ENCODE results near the gene HRH3. TPM values are rescaled to one million over a fixed set of nuclear protein-coding genes. Genes with fewer than 3 reads are reported as not detected.

HRH3 gene
- total RNA-seq, 1 donor from 2014 or later: 0.07 TPM

DNA sequence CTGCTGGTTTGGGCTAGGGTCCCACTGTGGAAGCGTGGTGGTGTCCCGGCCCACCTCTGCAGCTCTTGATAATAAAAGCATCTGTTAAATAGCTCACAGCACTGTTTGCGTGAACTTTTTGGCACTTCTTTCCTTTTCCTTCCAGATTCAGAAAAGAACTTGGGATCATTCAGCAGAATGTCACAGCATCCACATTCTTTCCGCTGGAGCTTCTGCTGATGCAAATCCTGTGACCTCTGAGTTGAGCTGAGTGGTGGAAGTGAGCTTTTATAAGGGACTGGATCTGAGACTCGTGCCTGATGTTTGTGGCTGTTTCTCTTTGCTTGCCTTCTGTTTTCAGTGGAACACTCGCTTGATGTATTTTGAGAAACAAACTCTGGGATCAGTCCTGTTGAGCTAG is 22.1 kb upstream of the HRH3 start:
- Histone ChIP-seq H3K27me3 (ENCODE audit: insufficient read depth, low read length) (no peaks in the 10 kb centered on the region), H3K27ac (ENCODE audit: low read depth, low read length) (no peak overlapping the region), H3K4me3 (ENCODE audit: insufficient read depth, low read depth, low read length) (no peak overlapping the region), H3K9me3 (ENCODE audit: insufficient read depth, low read depth, low read length) (no peaks in the 10 kb centered on the region), H2AFZ (ENCODE audit: low read depth, low read length) (no peak overlapping the region), H3K4me1 (ENCODE audit: insufficient read depth, low read length) (peaks cover 9% of the 10 kb centered on the region), H3K4me2 (ENCODE audit: low read length) (no peak overlapping the region), H3K36me3 (ENCODE audit: insufficient read depth, low read length) (no peaks in the 10 kb centered on the region), H4K20me1 (ENCODE audit: insufficient read depth, low read length) (peaks cover 80% of the 10 kb centered on the region), H3K9ac (ENCODE audit: low read length) (no peak overlapping the region), H3K79me2 (ENCODE audit: insufficient read depth, low read length) (peaks cover 81% of the 10 kb centered on the region)
- H3K9me3 Mint-ChIP-seq (ENCODE audit: unreplicated experiment): no peaks in the 10 kb centered on the region
- no peak for DNase-seq (ENCODE audit: low read depth)
- H3K4me1 Mint-ChIP-seq (ENCODE audit: low read depth, unreplicated experiment): peaks cover 8% of the 10 kb centered on the region
- H3K36me3 Mint-ChIP-seq (ENCODE audit: low read depth, unreplicated experiment): peaks cover 16% of the 10 kb centered on the region
- H3K4me3 Mint-ChIP-seq (ENCODE audit: unreplicated experiment): no peak overlapping the region
- TF ChIP-seq EZH2 (IDR thresholded peaks at IDR 0.05; ENCODE audit: insufficient read depth, low read length): no peak
- TF ChIP-seq, protein P1, sequence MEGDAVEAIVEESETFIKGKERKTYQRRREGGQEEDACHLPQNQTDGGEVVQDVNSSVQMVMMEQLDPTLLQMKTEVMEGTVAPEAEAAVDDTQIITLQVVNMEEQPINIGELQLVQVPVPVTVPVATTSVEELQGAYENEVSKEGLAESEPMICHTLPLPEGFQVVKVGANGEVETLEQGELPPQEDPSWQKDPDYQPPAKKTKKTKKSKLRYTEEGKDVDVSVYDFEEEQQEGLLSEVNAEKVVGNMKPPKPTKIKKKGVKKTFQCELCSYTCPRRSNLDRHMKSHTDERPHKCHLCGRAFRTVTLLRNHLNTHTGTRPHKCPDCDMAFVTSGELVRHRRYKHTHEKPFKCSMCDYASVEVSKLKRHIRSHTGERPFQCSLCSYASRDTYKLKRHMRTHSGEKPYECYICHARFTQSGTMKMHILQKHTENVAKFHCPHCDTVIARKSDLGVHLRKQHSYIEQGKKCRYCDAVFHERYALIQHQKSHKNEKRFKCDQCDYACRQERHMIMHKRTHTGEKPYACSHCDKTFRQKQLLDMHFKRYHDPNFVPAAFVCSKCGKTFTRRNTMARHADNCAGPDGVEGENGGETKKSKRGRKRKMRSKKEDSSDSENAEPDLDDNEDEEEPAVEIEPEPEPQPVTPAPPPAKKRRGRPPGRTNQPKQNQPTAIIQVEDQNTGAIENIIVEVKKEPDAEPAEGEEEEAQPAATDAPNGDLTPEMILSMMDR (IDR thresholded peaks at IDR 0.05; ENCODE audit: insufficient read depth, low read depth, low read length): no peak
- H3K27ac Mint-ChIP-seq (ENCODE audit: unreplicated experiment): peak overlapping the region; percentile 53
- H3K27me3 Mint-ChIP-seq (ENCODE audit: low read depth, unreplicated experiment): no peaks in the 10 kb centered on the region
- no peak for FAIRE-seq

DNA sequence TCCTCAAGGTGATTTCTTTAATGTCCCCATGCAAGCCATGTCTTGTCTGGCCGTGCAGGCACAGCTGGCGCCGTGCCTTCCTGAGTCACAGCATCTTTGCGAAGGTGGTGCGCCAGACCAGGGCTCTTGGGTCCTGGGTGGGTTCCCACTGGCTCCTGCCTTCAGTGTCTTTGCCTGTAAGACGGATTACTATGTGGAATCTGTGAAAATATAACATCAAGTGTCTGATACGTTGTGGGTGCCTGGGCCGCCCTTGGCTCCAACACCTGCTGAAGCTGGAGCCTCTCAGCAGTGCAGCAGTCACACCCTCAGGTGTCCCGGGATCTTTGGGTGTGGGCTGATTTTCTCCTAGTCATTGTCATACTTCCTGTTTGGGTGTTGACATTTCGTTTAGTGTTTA is 21.4 kb upstream of the HRH3 start:
- no peak for DNase-seq (ENCODE audit: low read depth)
- no peak overlapping the region for H3K27ac ChIP-seq (ENCODE audit: low read depth, low read length)
- peaks cover 9% of the 10 kb centered on the region for H3K4me1 ChIP-seq (ENCODE audit: insufficient read depth, low read length)
- FAIRE-seq: no peak
- H3K36me3 ChIP-seq (ENCODE audit: insufficient read depth, low read length): no peaks in the 10 kb centered on the region
- H3K27ac Mint-ChIP-seq (ENCODE audit: unreplicated experiment): no peak overlapping the region
- no peak overlapping the region for H3K4me2 ChIP-seq (ENCODE audit: low read length)
- H3K9ac ChIP-seq (ENCODE audit: low read length): no peak overlapping the region
- H3K4me3 Mint-ChIP-seq (ENCODE audit: unreplicated experiment): no peak overlapping the region
- no peak overlapping the region for H2AFZ ChIP-seq (ENCODE audit: low read depth, low read length)
- no peaks in the 10 kb centered on the region for H3K27me3 ChIP-seq (ENCODE audit: insufficient read depth, low read length)
- peaks cover 74% of the 10 kb centered on the region for H4K20me1 ChIP-seq (ENCODE audit: insufficient read depth, low read length)
- H3K79me2 ChIP-seq (ENCODE audit: insufficient read depth, low read length): peaks cover 74% of the 10 kb centered on the region
- no peaks in the 10 kb centered on the region for H3K27me3 Mint-ChIP-seq (ENCODE audit: low read depth, unreplicated experiment)
- no peaks in the 10 kb centered on the region for H3K9me3 Mint-ChIP-seq (ENCODE audit: unreplicated experiment)
- H3K4me3 ChIP-seq (ENCODE audit: insufficient read depth, low read depth, low read length): no peak overlapping the region
- H3K9me3 ChIP-seq (ENCODE audit: insufficient read depth, low read depth, low read length): no peaks in the 10 kb centered on the region
- peaks cover 16% of the 10 kb centered on the region for H3K36me3 Mint-ChIP-seq (ENCODE audit: low read depth, unreplicated experiment)
- no peak for TF ChIP-seq EZH2 (IDR thresholded peaks at IDR 0.05; ENCODE audit: insufficient read depth, low read length)
- TF ChIP-seq, protein P1 (IDR thresholded peaks at IDR 0.05; ENCODE audit: insufficient read depth, low read depth, low read length): no peak
- H3K4me1 Mint-ChIP-seq (ENCODE audit: low read depth, unreplicated experiment): peaks cover 8% of the 10 kb centered on the region

DNA sequence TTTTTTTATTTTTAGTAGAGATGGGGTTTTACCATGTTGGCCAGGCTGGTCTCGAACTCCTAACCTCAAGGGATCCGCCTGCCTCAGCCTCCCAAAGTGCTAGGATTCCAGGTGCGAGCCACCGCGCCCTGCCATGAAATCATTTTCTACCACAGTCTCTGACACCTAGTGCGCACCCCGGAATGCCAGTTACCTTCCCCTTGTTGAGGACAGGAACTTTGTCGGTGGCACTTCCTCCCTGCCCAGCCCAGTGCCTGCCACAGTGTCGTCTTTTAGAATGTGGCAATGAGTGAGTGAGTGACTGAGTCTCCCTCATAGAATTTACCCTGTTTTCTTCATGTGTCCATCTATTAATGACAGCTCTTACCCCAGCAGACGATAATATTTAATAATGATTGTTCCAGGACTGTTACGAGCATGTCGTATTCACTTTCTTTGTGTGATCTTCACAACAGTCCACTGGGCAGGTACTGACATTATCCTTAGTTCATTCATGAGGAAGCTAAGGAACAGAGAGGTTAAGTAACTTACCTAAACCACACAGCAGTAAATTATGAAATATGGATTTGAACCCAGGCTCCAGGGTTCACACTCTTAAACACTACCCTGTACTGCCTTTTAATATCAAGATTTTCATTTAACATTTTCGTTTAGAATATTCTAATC is 20.1 kb upstream of the HRH3 start:
- H3K9me3 Mint-ChIP-seq (ENCODE audit: unreplicated experiment): no peaks in the 10 kb centered on the region
- H4K20me1 ChIP-seq (ENCODE audit: insufficient read depth, low read length): peaks cover 60% of the 10 kb centered on the region
- no peak overlapping the region for H3K4me3 ChIP-seq (ENCODE audit: insufficient read depth, low read depth, low read length)
- no peak overlapping the region for H3K27ac ChIP-seq (ENCODE audit: low read depth, low read length)
- no peaks in the 10 kb centered on the region for H3K27me3 Mint-ChIP-seq (ENCODE audit: low read depth, unreplicated experiment)
- no peaks in the 10 kb centered on the region for H3K9me3 ChIP-seq (ENCODE audit: insufficient read depth, low read depth, low read length)
- no peak for TF ChIP-seq EZH2 (IDR thresholded peaks at IDR 0.05; ENCODE audit: insufficient read depth, low read length)
- TF ChIP-seq, protein P1 (IDR thresholded peaks at IDR 0.05; ENCODE audit: insufficient read depth, low read depth, low read length): no peak
- FAIRE-seq (no peak), DNase-seq (ENCODE audit: low read depth) (no peak)
- no peak overlapping the region for H3K9ac ChIP-seq (ENCODE audit: low read length)
- peaks cover 8% of the 10 kb centered on the region for H3K4me1 Mint-ChIP-seq (ENCODE audit: low read depth, unreplicated experiment)
- peak overlapping the region; percentile 92 for H3K4me3 Mint-ChIP-seq (ENCODE audit: unreplicated experiment)
- H3K27me3 ChIP-seq (ENCODE audit: insufficient read depth, low read length): no peaks in the 10 kb centered on the region
- H3K4me2 ChIP-seq (ENCODE audit: low read length): peak overlapping the region; percentile 86
- peak overlapping the region; percentile 29 for H3K27ac Mint-ChIP-seq (ENCODE audit: unreplicated experiment)
- H3K36me3 ChIP-seq (ENCODE audit: insufficient read depth, low read length): no peaks in the 10 kb centered on the region
- H2AFZ ChIP-seq (ENCODE audit: low read depth, low read length): no peak overlapping the region
- H3K4me1 ChIP-seq (ENCODE audit: insufficient read depth, low read length): peaks cover 9% of the 10 kb centered on the region
- H3K79me2 ChIP-seq (ENCODE audit: insufficient read depth, low read length): peaks cover 61% of the 10 kb centered on the region
- H3K36me3 Mint-ChIP-seq (ENCODE audit: low read depth, unreplicated experiment): peaks cover 14% of the 10 kb centered on the region

Measured in astrocyte (in vitro differentiated cells and primary cell).